ENCODE measurements around the gene PRCP. TPM values are rescaled to one million over a fixed set of nuclear protein-coding genes. Genes with fewer than 3 reads are reported as not detected.

The PRCP gene
- total and polyA plus RNA-seq, 2 donors from 2014 or later = 115 to 202 TPM

DNA sequence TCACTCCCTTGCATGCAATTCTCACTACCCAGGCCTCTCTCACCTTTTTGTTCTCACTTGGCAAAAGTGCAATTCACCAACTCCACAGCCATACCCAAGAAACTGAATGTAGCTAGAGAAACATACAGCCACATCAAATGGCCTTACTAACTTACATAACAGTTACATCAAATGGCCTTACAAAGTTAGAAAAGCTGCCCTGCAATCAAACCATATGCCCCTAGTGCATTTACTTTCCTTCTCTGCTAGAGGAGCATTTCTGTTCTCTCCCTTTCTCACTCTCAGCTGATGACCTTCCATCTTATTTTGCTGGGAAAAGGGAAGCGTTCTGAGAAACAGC is 10.3 kb downstream of the PRCP start:
- no peaks in the 10 kb centered on the region for H3K36me3 ChIP-seq (ENCODE audit: control insufficient read depth in 2 of 3, insufficient read depth in 3 of 3, low read length in 3 of 3)
- no peaks in the 10 kb centered on the region for H3K9me3 ChIP-seq (ENCODE audit: control insufficient read depth in 2 of 3, insufficient read depth in 1 of 3, low read length in 3 of 3)
- no peak for FAIRE-seq
- TF ChIP-seq, protein P1, sequence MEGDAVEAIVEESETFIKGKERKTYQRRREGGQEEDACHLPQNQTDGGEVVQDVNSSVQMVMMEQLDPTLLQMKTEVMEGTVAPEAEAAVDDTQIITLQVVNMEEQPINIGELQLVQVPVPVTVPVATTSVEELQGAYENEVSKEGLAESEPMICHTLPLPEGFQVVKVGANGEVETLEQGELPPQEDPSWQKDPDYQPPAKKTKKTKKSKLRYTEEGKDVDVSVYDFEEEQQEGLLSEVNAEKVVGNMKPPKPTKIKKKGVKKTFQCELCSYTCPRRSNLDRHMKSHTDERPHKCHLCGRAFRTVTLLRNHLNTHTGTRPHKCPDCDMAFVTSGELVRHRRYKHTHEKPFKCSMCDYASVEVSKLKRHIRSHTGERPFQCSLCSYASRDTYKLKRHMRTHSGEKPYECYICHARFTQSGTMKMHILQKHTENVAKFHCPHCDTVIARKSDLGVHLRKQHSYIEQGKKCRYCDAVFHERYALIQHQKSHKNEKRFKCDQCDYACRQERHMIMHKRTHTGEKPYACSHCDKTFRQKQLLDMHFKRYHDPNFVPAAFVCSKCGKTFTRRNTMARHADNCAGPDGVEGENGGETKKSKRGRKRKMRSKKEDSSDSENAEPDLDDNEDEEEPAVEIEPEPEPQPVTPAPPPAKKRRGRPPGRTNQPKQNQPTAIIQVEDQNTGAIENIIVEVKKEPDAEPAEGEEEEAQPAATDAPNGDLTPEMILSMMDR (IDR thresholded peaks at IDR 0.05; ENCODE audit: borderline replicate concordance, extremely low read depth, insufficient read depth) = no peak
- no peak for DNase-seq
- H3K4me3 ChIP-seq (ENCODE audit: low read length in 3 of 3) = no peak overlapping the region
- no peaks in the 10 kb centered on the region for H3K27me3 ChIP-seq (ENCODE audit: control insufficient read depth, insufficient read depth, low read length)
- intact Hi-C loops (cut with DNase I) = no loop called here
- H3K9ac ChIP-seq (ENCODE audit: low read length in 3 of 3) = no peak overlapping the region
- H3K27ac ChIP-seq (ENCODE audit: low read depth in 2 of 2, low read length in 2 of 2) = no peak overlapping the region
- H3K4me1 ChIP-seq (ENCODE audit: control insufficient read depth in 2 of 3, insufficient read depth in 2 of 3, low read depth in 1 of 3, low read length in 3 of 3) = peaks cover 0 to 6% (median 2%) of the 10 kb centered on the region in 3 donors

DNA sequence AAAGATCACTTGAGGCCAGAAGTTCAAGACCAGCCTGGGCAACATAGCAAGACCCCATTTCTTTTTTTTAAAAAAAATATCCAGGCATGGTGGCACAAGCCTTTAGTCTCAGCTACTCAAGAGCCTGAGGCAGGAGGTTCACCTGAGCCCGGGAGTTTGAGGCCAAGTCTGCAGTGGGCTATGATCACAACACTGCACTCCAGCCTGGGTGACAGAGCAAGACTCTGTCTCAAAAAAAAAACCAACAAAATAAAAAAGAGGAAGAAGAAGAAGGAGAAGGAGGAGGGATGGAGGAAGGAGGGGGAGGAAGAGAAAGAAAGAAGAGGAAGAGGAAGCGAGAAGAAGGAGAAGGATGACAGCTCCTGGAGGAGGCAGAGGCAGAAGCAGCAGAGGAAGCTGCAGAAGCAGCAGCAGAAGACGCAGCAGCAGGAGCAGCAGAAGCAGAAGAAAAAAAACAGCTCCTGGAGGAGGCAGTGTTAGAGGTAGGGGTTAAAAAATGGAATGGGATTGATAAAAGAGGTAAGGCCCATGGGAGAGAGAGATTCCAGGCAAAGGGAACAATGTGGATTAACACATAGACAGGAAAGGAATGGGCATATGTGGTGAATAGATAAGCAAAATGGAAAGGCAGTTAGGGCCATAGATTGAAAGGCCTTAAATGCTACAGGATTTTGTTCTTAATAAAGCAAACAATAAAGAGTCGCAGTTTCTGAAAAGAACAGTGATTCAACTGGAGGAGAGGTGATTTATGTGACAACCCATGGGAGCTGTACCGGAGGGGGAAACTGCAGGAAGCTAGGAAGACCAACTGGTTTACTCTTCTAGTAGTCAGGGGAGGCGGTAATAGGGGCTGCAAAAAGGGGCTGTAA is 10.9 kb downstream of the PRCP start:
- Histone ChIP-seq H3K27me3 (ENCODE audit: control insufficient read depth, insufficient read depth, low read length) (no peaks in the 10 kb centered on the region), H3K4me1 (ENCODE audit: control insufficient read depth in 2 of 3, insufficient read depth in 2 of 3, low read depth in 1 of 3, low read length in 3 of 3) (peaks cover 0 to 6% (median 2%) of the 10 kb centered on the region in 3 donors), H3K9ac (ENCODE audit: low read length in 3 of 3) (no peak overlapping the region), H3K27ac (ENCODE audit: low read depth in 2 of 2, low read length in 2 of 2) (no peak overlapping the region), H3K4me3 (ENCODE audit: low read length in 3 of 3) (no peak overlapping the region), H3K36me3 (ENCODE audit: control insufficient read depth in 2 of 3, insufficient read depth in 3 of 3, low read length in 3 of 3) (no peaks in the 10 kb centered on the region), H3K9me3 (ENCODE audit: control insufficient read depth in 2 of 3, insufficient read depth in 1 of 3, low read length in 3 of 3) (no peaks in the 10 kb centered on the region)
- intact Hi-C loops (cut with DNase I) = no loop called here
- TF ChIP-seq, protein P1 (IDR thresholded peaks at IDR 0.05; ENCODE audit: borderline replicate concordance, extremely low read depth, insufficient read depth) = no peak
- no peak for FAIRE-seq
- peak in 3 of 5 donors; percentile 21 to 73 (median 45) for DNase-seq

DNA sequence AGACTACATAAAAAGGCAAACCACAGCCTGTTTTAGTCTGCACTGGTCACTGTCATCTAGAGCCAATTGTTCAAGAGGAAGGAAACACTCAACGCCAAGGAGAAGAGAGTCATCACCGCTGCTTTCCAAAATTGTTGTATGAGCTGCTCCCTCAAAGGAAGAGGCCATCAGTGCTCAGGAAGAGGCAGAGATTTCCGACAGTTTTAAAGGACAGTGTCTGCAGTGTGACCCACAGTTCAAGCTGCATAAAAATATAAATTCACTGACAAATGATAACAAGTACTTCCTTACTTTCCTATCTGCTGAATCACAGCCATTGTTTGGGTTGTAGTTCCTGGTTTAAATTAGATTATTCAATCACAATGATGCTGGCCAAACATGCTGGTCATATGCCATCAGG is 16.4 kb downstream of the PRCP start:
- Histone ChIP-seq H3K9ac (ENCODE audit: low read length in 3 of 3) (no peak overlapping the region), H3K36me3 (ENCODE audit: control insufficient read depth in 2 of 3, insufficient read depth in 3 of 3, low read length in 3 of 3) (no peaks in the 10 kb centered on the region), H3K4me1 (ENCODE audit: control insufficient read depth in 2 of 3, insufficient read depth in 2 of 3, low read depth in 1 of 3, low read length in 3 of 3) (peaks cover 0 to 6% (median 2%) of the 10 kb centered on the region in 3 donors), H3K27me3 (ENCODE audit: control insufficient read depth, insufficient read depth, low read length) (no peaks in the 10 kb centered on the region), H3K9me3 (ENCODE audit: control insufficient read depth in 2 of 3, insufficient read depth in 1 of 3, low read length in 3 of 3) (no peaks in the 10 kb centered on the region), H3K4me3 (ENCODE audit: low read length in 3 of 3) (no peak overlapping the region), H3K27ac (ENCODE audit: low read depth in 2 of 2, low read length in 2 of 2) (no peak overlapping the region)
- FAIRE-seq (no peak), DNase-seq (peak in 1 of 5 donors; percentile 61)
- intact Hi-C loops (cut with DNase I) = no loop called here
- TF ChIP-seq, protein P1 (IDR thresholded peaks at IDR 0.05; ENCODE audit: borderline replicate concordance, extremely low read depth, insufficient read depth) = no peak
